PC-3 (cell line): ENCODE measurements around the gene CHM.

ENCODE experiments used
- EZH2 ChIP-seq: fragments of 300-600 bp; sonication (generic); IDR thresholded peaks from one replicate; pipeline ENCODE4 v1.6.1; 2017; ENCODE audit warnings: antibody characterized with exemption, mild to moderate bottlenecking, low read length; ENCODE audit not compliant: unreplicated experiment
- TF ChIP-seq, protein P1 (sequence below): fragments of 300-600 bp; sonication (generic); conservative IDR thresholded peaks from 2 replicates; pipeline ENCODE4 v1.5.1; 2017; ENCODE audit warnings: antibody characterized with exemption, low read depth, mild to moderate bottlenecking, low read length

DNA sequence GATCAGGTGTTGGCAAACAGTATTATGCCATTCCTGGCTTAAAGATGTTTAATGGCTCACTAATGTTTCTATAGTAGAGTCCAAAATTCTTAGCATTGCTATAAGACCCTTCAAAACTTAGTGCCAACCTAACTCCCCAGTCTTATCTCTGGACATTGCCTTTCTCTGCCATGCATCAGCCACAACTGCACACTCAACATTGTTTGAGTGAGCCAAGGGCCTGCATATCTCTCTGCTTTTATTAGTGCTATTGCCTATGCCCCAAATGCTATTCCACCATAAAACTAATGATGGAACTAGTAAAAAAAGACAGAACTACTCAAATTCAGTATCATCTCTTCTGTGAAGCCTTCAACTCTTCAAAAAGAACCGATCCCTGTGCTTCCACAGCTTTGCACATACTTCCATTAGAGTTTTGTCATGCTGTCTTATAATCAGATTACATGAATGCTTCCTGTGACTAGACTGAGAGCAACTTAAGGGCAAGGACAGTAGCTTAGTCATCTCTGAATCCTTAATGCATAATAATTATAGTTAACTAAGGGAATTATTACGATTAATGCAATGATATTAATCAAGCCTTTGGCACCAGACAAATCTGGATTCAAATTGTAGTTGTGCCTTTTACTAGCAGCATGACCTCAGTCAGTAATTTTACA is 53.7 kb downstream of the CHM start:
- TF ChIP-seq, protein P1, sequence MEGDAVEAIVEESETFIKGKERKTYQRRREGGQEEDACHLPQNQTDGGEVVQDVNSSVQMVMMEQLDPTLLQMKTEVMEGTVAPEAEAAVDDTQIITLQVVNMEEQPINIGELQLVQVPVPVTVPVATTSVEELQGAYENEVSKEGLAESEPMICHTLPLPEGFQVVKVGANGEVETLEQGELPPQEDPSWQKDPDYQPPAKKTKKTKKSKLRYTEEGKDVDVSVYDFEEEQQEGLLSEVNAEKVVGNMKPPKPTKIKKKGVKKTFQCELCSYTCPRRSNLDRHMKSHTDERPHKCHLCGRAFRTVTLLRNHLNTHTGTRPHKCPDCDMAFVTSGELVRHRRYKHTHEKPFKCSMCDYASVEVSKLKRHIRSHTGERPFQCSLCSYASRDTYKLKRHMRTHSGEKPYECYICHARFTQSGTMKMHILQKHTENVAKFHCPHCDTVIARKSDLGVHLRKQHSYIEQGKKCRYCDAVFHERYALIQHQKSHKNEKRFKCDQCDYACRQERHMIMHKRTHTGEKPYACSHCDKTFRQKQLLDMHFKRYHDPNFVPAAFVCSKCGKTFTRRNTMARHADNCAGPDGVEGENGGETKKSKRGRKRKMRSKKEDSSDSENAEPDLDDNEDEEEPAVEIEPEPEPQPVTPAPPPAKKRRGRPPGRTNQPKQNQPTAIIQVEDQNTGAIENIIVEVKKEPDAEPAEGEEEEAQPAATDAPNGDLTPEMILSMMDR: no peak
- TF ChIP-seq EZH2: no peak
